Vagina (tissue), 2 donors: Measurements from ENCODE around the gene CCNQ.

Source experiments
- CTCF ChIP-seq, 3 experiments: fragments of 450-650 bp in 2 of 3; fragments of 200-600 bp in 1 of 3; sonication (generic) in 1 of 3; IDR thresholded peaks; one replicate each; pipeline ENCODE4 v1.5.1; 2017 to 2019; ENCODE audit warnings: antibody characterized with exemption in 3 of 3, mild to moderate bottlenecking in 2 of 3, moderate library complexity in 2 of 3
- POLR2A ChIP-seq, 2 donors: fragments of 450-650 bp; IDR thresholded peaks; one replicate each; pipeline ENCODE4 v1.6.1; 2017; ENCODE audit warnings: antibody characterized with exemption in 2 of 2, mild to moderate bottlenecking in 2 of 2, moderate library complexity in 2 of 2
- POLR2AphosphoS5 ChIP-seq, 2 donors: sonication (generic); formaldehyde crosslinking; IDR thresholded peaks; one replicate each; pipeline ENCODE4 v1.9.0; 2017; ENCODE audit warnings: antibody characterized with exemption in 2 of 2, mild to moderate bottlenecking in 2 of 2, low read depth in 1 of 2; ENCODE audit not compliant: insufficient read depth in 1 of 2

GRCh38 chrX:153583433-153583832, 15.5 kb downstream of the CCNQ start:
- TF ChIP-seq CTCF (IDR thresholded peaks at IDR 0.05) (no peak), POLR2AphosphoS5 (IDR thresholded peaks at IDR 0.05; ENCODE audit: insufficient read depth in 1 of 2, low read depth in 1 of 2) (no peak), POLR2A (IDR thresholded peaks at IDR 0.05) (no peak)
